NCI-H510A (cell line): ENCODE measurements around the gene BSND.
A peak's percentile ranks its signal among the peaks of the same experiment; 100 is the strongest.
"Not testable (repeated sequence)": the region's sequence is repeated elsewhere in the genome, so short reads cannot be mapped to it uniquely, and the experiment has no call there.

Experiments used
- DNase-seq: peaks from one replicate; lab custom pipeline; 2025; lab: John Stamatoyannopoulos, UW

BSND gene

DNA sequence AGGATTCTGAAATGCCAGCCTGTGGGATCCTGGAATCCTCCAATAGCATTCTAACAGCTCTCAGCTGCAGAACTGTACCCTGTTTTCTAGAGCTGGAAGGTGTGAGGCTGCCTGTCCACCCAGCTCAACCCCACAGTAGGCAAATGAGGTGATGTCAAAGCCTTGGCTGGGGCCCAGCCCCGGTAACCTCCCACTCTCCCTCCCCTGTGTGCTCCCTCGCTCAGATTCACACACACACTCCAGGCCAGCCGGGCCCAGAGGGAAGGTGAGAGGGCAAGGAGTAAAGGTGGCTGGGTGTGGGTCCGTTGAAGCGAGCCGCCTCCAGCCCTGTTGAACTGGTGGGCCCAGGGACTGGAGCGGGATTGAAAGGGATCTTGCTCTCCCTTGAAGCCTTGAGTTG is at the start of gene BSND:
Gene BSND, plus strand, starts transcription at position 257 of the 400 bp plus-strand sequence. CDS start 254 bp downstream, outside the sequence.
- DNase-seq: no peak

- no peak for DNase-seq
Observed at GRCh38 chr1:54949053-54949452, 49.7 kb upstream of the BSND start.

DNA sequence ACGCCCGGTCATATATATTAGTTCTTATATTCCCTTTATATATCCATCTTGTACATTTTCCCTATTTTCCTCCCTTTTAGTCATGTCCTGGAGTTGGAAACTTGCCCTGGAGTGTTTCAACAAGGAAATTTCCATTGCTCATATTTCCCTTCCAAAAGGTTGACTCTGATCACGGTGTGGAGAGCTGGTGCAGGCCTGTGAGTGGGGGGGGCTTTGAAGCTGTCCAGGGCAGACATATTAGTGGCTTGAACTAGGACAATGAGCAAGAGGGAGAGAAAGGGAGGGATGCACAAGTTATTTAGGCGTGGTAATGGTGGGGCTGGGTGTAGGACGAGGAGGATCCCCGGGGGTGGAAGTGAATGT is 48.7 kb upstream of the BSND start:
- DNase-seq: no peak

DNA sequence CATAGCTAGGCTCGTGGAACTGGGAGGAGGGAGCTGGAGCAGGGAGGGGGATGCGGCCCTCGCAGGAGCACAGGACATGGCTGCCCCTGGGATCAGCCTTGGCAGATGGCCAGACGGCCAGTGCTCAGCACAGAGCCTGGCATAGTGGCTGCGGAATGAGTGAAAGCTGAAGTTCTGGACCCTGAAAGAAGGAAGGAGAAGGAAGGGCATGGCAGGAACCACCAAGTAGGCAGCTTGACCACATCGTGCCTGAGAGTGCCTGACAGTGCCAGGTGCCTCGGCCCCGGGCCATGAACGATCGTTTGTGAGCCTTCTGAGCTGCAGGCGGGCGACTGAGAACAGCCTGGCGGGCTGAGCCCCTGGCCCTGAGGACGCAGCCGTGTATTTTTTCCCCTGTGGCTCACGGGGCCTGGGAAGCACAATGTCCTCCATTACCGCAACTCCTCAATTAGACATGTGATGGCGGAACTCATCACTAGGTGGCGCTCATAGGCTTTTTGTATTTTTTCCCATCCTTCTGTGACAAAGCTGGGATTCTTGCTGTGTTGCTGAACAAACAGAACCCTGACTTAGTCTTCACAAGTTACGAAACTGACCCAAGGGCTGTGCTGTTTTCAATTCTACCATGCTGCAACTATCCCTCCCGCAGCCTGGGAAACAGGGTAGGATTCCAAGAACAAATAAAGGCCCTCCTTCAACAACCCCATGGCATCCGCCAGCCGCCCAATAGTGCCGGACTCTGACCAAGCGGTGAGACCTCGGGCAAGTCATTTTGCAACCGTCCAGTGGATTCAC is 48.2 kb upstream of the BSND start:
- DNase-seq: peak; percentile 44

GRCh38 chr1:54951810-54952226 is 46.9 kb upstream of the BSND start:
- no peak for DNase-seq

DNA sequence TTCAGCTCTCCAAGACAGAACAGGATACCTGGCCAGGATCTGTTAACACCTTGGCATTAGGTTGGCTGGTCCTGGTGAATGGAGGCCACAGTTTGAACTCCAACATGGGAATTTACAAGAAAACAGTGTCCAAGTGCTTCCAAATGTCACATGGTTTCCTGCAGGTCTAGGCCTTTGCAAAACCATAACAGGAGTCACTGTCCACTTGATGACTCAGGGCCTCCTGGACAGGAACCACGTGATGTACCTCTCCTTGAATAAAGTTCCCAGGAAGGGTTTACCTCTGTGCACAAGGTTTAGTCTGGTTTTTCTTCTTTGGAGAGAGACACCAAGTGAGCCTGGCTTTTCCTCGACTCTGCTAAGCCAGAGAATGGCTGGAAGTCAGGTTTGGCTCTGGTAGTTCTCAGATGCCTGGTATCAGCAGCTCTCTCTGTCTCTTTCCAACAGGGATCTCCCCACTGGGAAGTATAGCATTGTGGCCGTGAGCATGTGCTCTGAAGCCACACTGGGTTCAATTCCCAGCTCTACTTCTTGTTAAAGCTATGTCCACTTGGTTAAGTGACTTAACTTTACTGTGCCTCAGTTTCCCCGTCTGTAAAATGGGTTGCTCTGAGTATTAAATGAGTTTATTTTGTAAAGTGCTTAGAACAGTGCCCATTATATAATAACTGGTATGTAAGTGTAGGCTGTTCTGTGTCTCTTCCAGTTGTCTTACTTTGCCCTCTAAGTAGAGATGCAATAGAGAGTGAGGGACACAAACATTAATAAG is 45.6 kb upstream of the BSND start:
- no peak for DNase-seq

- no peak for DNase-seq
Observed at GRCh38 chr1:54953846-54954245, 44.9 kb upstream of the BSND start.

- DNase-seq: no peak
Observed at GRCh38 chr1:54955359-54955758, 43.4 kb upstream of the BSND start.

GRCh38 chr1:54956726-54957125 is 42.0 kb upstream of the BSND start:
- no peak for DNase-seq

GRCh38 chr1:54959241-54959640 is 39.5 kb upstream of the BSND start:
- no peak for DNase-seq

GRCh38 chr1:54962612-54963395 is 35.9 kb upstream of the BSND start:
- no peak for DNase-seq

GRCh38 chr1:54963829-54964228 is 34.9 kb upstream of the BSND start:
- DNase-seq: not testable (repeated sequence)

- DNase-seq: no peak
Observed at GRCh38 chr1:54965624-54966340, 33.0 kb upstream of the BSND start.

GRCh38 chr1:54967372-54967771 is 31.4 kb upstream of the BSND start:
- no peak for DNase-seq

DNA sequence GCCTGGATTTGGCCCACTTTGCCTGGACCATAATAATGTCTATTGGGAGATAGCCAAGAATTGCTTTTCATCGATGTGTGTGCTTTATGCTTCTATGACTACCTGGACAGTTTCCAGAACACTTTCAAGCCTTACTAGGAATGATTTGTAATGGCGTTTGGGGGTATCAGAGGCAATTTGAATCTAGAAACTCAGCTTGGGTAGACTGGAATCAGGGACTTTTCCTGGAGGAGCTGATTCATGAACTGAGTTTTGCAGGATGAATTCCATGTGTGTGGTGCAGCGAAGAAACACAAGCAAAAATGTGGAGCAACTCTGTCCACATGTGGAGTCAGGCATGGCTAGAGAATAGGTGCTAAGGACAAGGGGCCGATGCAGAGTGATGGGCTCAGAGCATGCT is 30.2 kb upstream of the BSND start:
- DNase-seq: no peak

DNA sequence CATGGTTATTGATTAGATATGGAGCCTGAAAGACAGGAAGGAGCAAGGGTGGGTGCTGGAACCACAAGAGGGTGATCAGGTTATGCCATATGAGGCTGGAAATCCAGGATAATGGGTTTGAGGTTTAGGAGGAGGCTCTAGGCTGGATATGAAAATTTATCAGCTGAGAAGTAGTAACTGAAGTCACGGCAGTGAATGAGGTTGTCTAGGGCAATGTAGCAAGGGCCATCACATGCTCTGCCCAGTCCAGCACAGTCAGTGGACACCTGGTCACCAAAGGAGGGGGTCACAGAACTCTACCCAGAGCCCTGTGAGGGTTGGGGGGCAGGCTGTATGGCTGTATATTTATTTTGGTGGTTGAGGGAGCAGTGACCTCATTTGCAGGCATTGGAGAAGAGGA is 28.9 kb upstream of the BSND start:
- DNase-seq: no peak

DNA sequence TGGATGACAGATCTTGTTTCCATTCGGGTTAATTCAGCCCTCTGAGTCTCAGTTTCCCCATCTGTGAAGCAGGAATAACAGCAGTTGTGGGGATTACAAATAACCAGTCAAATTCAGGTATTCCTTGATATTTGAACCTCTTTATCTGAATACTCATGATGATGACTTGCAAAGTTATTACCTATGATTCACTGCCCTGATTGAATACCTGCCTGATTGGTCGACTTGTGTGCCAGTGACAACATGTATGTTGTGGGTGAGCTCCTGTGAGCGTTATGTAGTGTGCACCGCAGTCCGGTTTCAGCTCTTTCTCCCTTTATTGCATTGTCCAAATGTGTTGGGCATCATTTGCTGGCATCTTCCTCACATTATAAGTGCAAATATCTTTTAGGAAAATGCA is 27.8 kb upstream of the BSND start:
- no peak for DNase-seq

- DNase-seq: no peak
Observed at GRCh38 chr1:54971317-54971791, 27.4 kb upstream of the BSND start.

GRCh38 chr1:54972436-54972835 is 26.3 kb upstream of the BSND start:
- DNase-seq: no peak

DNA sequence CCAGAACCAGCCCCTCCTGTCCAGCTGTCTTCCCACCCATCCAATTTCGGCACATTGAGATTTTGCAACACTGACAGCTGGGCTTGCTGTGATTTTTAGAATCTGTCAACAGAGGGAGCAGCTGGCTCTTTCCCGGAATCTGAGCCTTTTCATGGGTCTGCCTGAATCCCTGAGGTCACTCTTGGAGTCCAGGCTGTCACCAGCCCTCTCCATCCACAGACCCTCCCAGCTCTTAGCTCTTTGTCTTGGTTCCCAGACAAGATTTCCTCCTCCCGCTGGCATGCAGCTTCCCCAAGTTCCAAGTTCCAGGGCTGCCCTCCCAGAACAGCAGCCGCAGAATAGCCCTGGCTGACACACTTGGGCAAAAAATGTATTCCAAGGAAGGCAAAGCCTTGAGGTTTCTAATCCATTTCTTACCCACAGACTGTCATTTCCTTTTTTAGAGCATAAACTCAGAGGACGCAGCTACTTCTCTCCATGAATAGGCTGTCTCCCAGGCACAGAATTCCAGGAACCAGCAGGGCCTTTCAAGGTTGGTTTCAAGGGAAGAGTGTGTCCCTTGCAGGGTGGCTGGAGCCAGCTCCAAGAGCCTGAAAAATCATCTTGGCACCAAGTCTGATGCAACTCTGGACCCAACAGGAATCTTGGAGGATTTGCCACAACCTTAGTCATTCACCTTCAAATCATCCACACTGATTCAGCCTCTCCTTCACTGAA is 25.4 kb upstream of the BSND start:
- DNase-seq: no peak
